Spleen (tissue), 11 donors: ENCODE results near the gene KLHDC9. TPM values are rescaled to one million over a fixed set of nuclear protein-coding genes. Genes with fewer than 3 reads are reported as not detected.

ENCODE experiments used
- DNase-seq: peaks from one replicate; pipeline ENCODE4 v3.0.0-alpha.2; 2020
- H3K27ac ChIP-seq, 8 donors: fragments of 200-600 bp; sonication (generic) in 7 of 8; 1 replicate in 4 of 8; 2 replicates in 4 of 8; pipeline versions ENCODE4 v1.5.0 to v1.8.0; 2016 to 2021; ENCODE audit warnings: inconsistent platforms in 4 of 8, mild to moderate bottlenecking in 4 of 8, moderate library complexity in 1 of 8
- H3K27me3 ChIP-seq, 7 donors: fragments of 200-600 bp; sonication (generic) in 6 of 7; replicated peaks in 1 of 7; 1 replicate in 4 of 7; 2 replicates in 3 of 7; pipeline versions ENCODE4 v1.5.0 to v1.8.0; 2016 to 2021; ENCODE audit warnings: inconsistent platforms in 3 of 7, mild to moderate bottlenecking in 1 of 7
- H3K36me3 ChIP-seq, 6 donors: fragments of 200-600 bp; sonication (generic) in 5 of 6; 1 replicate in 4 of 6; 2 replicates in 2 of 6; pipeline versions ENCODE4 v1.5.0 to v1.8.0; 2016 to 2021; ENCODE audit warnings: inconsistent platforms in 2 of 6
- H3K4me1 ChIP-seq, 6 donors: fragments of 200-600 bp; sonication (generic) in 5 of 6; 1 replicate in 3 of 6; 2 replicates in 3 of 6; pipeline versions ENCODE4 v1.5.0 to v1.8.0; 2016 to 2021; ENCODE audit warnings: inconsistent platforms in 3 of 6
- H3K4me3 ChIP-seq, 8 donors: fragments of 200-600 bp; sonication (generic) in 7 of 8; 1 replicate in 4 of 8; 2 replicates in 4 of 8; pipeline versions ENCODE4 v1.5.0 to v1.8.0; 2016 to 2021; ENCODE audit warnings: inconsistent platforms in 4 of 8, mild to moderate bottlenecking in 4 of 8, moderate library complexity in 2 of 8
- H3K9me3 ChIP-seq, 8 donors: fragments of 200-600 bp; sonication (generic) in 7 of 8; 1 replicate in 4 of 8; 2 replicates in 4 of 8; pipeline versions ENCODE4 v1.5.0 to v1.8.0; 2016 to 2021; ENCODE audit warnings: inconsistent platforms in 4 of 8
- POLR2A ChIP-seq, 3 donors: fragments of 450-650 bp; IDR thresholded peaks; one replicate each; pipeline ENCODE4 v1.5.1; 2017; ENCODE audit warnings: antibody characterized with exemption in 3 of 3, mild to moderate bottlenecking in 1 of 3
- POLR2AphosphoS5 ChIP-seq, 3 donors: sonication (generic); formaldehyde crosslinking; IDR thresholded peaks; one replicate each; pipeline ENCODE4 v1.5.1; 2017; ENCODE audit warnings: antibody characterized with exemption in 3 of 3
- WGBS, 5 donors: extraction: QIAGEN DNeasy Blood & Tissue Kit in 3 of 5; methylation state at CpG; one replicate each; pipeline versions ENCODE4 v1.1.5 to v1.1.7; 2013 to 2018; 5-methylcytosine and 5-hydroxymethylcytosine counted together
- intact Hi-C: fragments of 100-400 bp; cut with DNase I; formaldehyde crosslinking; loops from one replicate; pipeline ENCODE4 v1.15.0; 2023; ENCODE audit warnings: low total_unique reads
- polyA plus RNA-seq, 3 donors: library from polyadenylated mRNA; stranded (reverse); fragments of 200-250 nt; gene quantifications; one replicate each; pipeline ENCODE4 v1.2.1, GENCODE V29; 2013
- total RNA-seq, 7 donors: library from RNA; depleted of rRNA in 3 of 7; stranded (reverse); fragments of >200 nt in 3 of 7; fragmentation: NEBNext Ultra II Directional in 4 of 7; extraction: Animal tissue kit (Norgen Biotek cat#: 25700) in 4 of 7; gene quantifications; one replicate each; pipeline versions ENCODE4 v1.1.0 to v1.2.1, GENCODE V29; 2016 to 2021
- TF ChIP-seq, protein P1 (sequence below), 11 experiments: fragments of 200-600 bp in 7 of 11; fragments of 450-650 bp in 4 of 11; sonication (generic) in 4 of 11; IDR thresholded peaks in 8 of 11; conservative IDR thresholded peaks in 3 of 11; 1 replicate in 7 of 11; 2 replicates in 4 of 11; pipeline versions ENCODE4 v1.4.0 to v1.8.0; 2016 to 2021; ENCODE audit warnings: antibody characterized with exemption in 11 of 11, inconsistent platforms in 4 of 11, mild to moderate bottlenecking in 1 of 11
- donor health status: healthy with polysubstance abuse.
- donor health status: DM: no; HTN: no; CAD: no; lungs with moderate emphysema.
- donor health status: DM: no; HTN: no; CAD: no.
- donor health status: Bipolar disorder and iron deficiency.
- donor health status: healthy.
- donor health status: DM: no; HTN: no; CAD: no.
- donor health status: DM: yes; HTN: yes; CAD: no.

Gene KLHDC9
- total and polyA plus RNA-seq, 10 donors: 1.1 to 3.9 (median 1.7) TPM

GRCh38 chr1:161132410-161133219 is 34.5 kb downstream of the KLHDC9 start, which contains the start of gene DEDD:
TSS of gene DEDD (minus strand) at chr1:161132667. CDS start at chr1:161124462, 8,205 bp downstream.
- Histone ChIP-seq H3K4me3 (peak within 1 kb of the TSS; percentile 55 to 85 (median 66)), H3K27me3 (no peaks in the 10 kb centered on the region), H3K4me1 (peaks cover 40 to 92% (median 56%) of the 10 kb centered on the region in 6 donors), H3K27ac (peak within 1 kb of the TSS; percentile 95 to 99 (median 97)), H3K9me3 (no peaks in the 10 kb centered on the region), H3K36me3 (peaks cover 2 to 34% (median 17%) of the 10 kb centered on the region in 6 donors)
- peak; percentile 97 for DNase-seq
- intact Hi-C loops: no loop called here
- TF ChIP-seq POLR2A (IDR thresholded peaks at IDR 0.05) (no peak), POLR2AphosphoS5 (IDR thresholded peaks at IDR 0.05) (peak; percentile 74 to 80 (median 80))
- TF ChIP-seq, protein P1, sequence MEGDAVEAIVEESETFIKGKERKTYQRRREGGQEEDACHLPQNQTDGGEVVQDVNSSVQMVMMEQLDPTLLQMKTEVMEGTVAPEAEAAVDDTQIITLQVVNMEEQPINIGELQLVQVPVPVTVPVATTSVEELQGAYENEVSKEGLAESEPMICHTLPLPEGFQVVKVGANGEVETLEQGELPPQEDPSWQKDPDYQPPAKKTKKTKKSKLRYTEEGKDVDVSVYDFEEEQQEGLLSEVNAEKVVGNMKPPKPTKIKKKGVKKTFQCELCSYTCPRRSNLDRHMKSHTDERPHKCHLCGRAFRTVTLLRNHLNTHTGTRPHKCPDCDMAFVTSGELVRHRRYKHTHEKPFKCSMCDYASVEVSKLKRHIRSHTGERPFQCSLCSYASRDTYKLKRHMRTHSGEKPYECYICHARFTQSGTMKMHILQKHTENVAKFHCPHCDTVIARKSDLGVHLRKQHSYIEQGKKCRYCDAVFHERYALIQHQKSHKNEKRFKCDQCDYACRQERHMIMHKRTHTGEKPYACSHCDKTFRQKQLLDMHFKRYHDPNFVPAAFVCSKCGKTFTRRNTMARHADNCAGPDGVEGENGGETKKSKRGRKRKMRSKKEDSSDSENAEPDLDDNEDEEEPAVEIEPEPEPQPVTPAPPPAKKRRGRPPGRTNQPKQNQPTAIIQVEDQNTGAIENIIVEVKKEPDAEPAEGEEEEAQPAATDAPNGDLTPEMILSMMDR (IDR thresholded peaks at IDR 0.05 in 8 of 11, conservative IDR thresholded peaks at IDR 0.05 in 3 of 11): peak in 1 of 11 experiments; percentile 21
- 0 to 1% (median 1%) methylated on average over 30 to 68 of the region's 68 CpGs for WGBS, 5 donors

GRCh38 chr1:161133220-161133740 is 35.1 kb downstream of the KLHDC9 start:
- Histone ChIP-seq H3K27ac (peak overlapping the region; percentile 95 to 99 (median 97)), H3K9me3 (no peaks in the 10 kb centered on the region), H3K4me3 (peak overlapping the region; percentile 55 to 85 (median 66)), H3K36me3 (peaks cover 0 to 27% (median 12%) of the 10 kb centered on the region in 6 donors), H3K27me3 (no peaks in the 10 kb centered on the region), H3K4me1 (peaks cover 38 to 92% (median 52%) of the 10 kb centered on the region in 6 donors)
- no peak for DNase-seq
- intact Hi-C loops: no loop called here
- TF ChIP-seq POLR2AphosphoS5 (IDR thresholded peaks at IDR 0.05): no peak
- TF ChIP-seq, protein P1 (IDR thresholded peaks at IDR 0.05 in 8 of 11, conservative IDR thresholded peaks at IDR 0.05 in 3 of 11): no peak
- TF ChIP-seq POLR2A (IDR thresholded peaks at IDR 0.05): no peak
- WGBS, 5 donors: 5 to 9% (median 8%) methylated on average over 11 of the region's 11 CpGs

DNA sequence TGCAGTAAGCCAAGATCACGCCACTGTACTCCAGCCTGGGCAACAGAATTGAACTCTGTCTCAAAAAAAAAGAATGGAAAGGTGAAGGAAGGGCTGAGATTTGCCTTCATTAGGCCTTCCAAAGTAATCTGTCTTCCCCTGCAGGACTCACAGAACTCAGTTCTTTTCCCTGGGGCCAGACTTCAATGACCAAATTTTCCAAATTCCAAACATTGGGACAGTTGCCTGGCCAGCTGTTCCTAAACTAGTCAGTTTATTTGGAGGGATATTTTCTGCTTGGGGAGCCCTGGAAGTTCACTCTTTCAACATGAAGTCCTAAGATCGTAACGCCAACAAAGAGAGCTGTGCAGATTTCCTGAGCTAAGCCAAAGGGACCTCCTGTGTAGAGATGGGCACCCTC is 39.7 kb downstream of the KLHDC9 start:
- 73 to 87% (median 78%) methylated on average over 3 of the region's 3 CpGs for WGBS, 5 donors
- intact Hi-C loops: no loop called here

More for the DNA sequence above, 39.7 kb downstream of the KLHDC9 start:
- peak overlapping the region in 5 of 8 donors; percentile 10 to 61 (median 34) for H3K27ac ChIP-seq
- no peak overlapping the region for H3K4me3 ChIP-seq
- H3K27me3 ChIP-seq: no peaks in the 10 kb centered on the region
- peaks cover 0 to 7% (median 0%) of the 10 kb centered on the region in 6 donors for H3K36me3 ChIP-seq
- H3K4me1 ChIP-seq: peaks cover 8 to 72% (median 23%) of the 10 kb centered on the region in 6 donors
- no peaks in the 10 kb centered on the region for H3K9me3 ChIP-seq
- TF ChIP-seq POLR2AphosphoS5 (IDR thresholded peaks at IDR 0.05): no peak
- TF ChIP-seq, protein P1 (IDR thresholded peaks at IDR 0.05 in 8 of 11, conservative IDR thresholded peaks at IDR 0.05 in 3 of 11): no peak
- TF ChIP-seq POLR2A (IDR thresholded peaks at IDR 0.05): no peak
- DNase-seq: no peak
